GM12878 (cell line): Measurements from ENCODE around the gene HSPE1. TPM values are rescaled to one million over a fixed set of nuclear protein-coding genes. Genes with fewer than 3 reads are reported as not detected.

ENCODE experiments used
- CBFB ChIP-seq: IDR thresholded peaks from 2 replicates; pipeline ENCODE4 v1.6.1; 2016; ENCODE audit warnings: antibody characterized with exemption, low read depth
- CBX3 ChIP-seq: fragments of 200-600 bp; sonication (generic); IDR thresholded peaks from 2 replicates; pipeline ENCODE4 v1.6.1; 2016; ENCODE audit warnings: low read depth, borderline replicate concordance
- DPF2 ChIP-seq: fragments of 450-650 bp; IDR thresholded peaks from 2 replicates; pipeline ENCODE4 v1.6.1; 2017; ENCODE audit warnings: mild to moderate bottlenecking
- ESRRA ChIP-seq: IDR thresholded peaks from 2 replicates; pipeline ENCODE4 v1.6.1; 2012; ENCODE audit warnings: mild to moderate bottlenecking, low read length, improper control_type of control experiment
- IRF4 ChIP-seq: IDR thresholded peaks from 2 replicates; pipeline ENCODE4 v1.6.1; 2011; ENCODE audit warnings: low read depth, low read length
- KDM1A ChIP-seq: fragments of 200-600 bp; sonication (generic); IDR thresholded peaks from 2 replicates; pipeline ENCODE4 v1.6.1; 2016; ENCODE audit warnings: borderline replicate concordance
- MEF2B ChIP-seq: fragments of 450-650 bp; IDR thresholded peaks from 2 replicates; pipeline ENCODE4 v1.6.1; 2018; ENCODE audit warnings: mild to moderate bottlenecking, moderate library complexity; ENCODE audit not compliant: partially characterized antibody, poor library complexity, severe bottlenecking
- MTA3 ChIP-seq: IDR thresholded peaks from 2 replicates; pipeline ENCODE4 v1.6.1; 2012; ENCODE audit warnings: low read length, inconsistent platforms, borderline replicate concordance
- MYC ChIP-seq: IDR thresholded peaks from 2 replicates; pipeline ENCODE4 v1.6.1; 2011; ENCODE audit warnings: mild to moderate bottlenecking, low read length, moderate library complexity, inconsistent platforms; ENCODE audit not compliant: insufficient read depth, insufficient replicate concordance, insufficient read length, severe bottlenecking
- NFYB ChIP-seq: IDR thresholded peaks from 2 replicates; pipeline ENCODE4 v1.6.1; 2011; ENCODE audit warnings: low read depth, mild to moderate bottlenecking, low read length, improper control_type of control experiment, moderate library complexity; ENCODE audit not compliant: insufficient read depth
- NR2F1 ChIP-seq: fragments of 450-650 bp; conservative IDR thresholded peaks from 2 replicates; pipeline ENCODE4 v1.6.1; 2017; ENCODE audit warnings: mild to moderate bottlenecking
- POLR2A ChIP-seq: IDR thresholded peaks from 2 replicates; pipeline ENCODE4 v1.6.1; 2011; ENCODE audit warnings: low read depth, mild to moderate bottlenecking, low read length
- TCF3 ChIP-seq: IDR thresholded peaks from 2 replicates; pipeline ENCODE4 v1.6.1; 2012; ENCODE audit warnings: low read depth, mild to moderate bottlenecking, low read length, borderline replicate concordance; ENCODE audit not compliant: insufficient read depth
- ZNF592 ChIP-seq: fragments of 450-650 bp; IDR thresholded peaks from 2 replicates; pipeline ENCODE4 v1.6.1; 2017; ENCODE audit warnings: mild to moderate bottlenecking, moderate library complexity
- ZNF622 ChIP-seq: fragments of 450-650 bp; IDR thresholded peaks from 2 replicates; pipeline ENCODE4 v1.6.1; 2017; ENCODE audit warnings: mild to moderate bottlenecking, inconsistent platforms
- ZNF687 ChIP-seq: fragments of 450-650 bp; IDR thresholded peaks from 2 replicates; pipeline ENCODE4 v1.6.1; 2017; ENCODE audit warnings: mild to moderate bottlenecking, moderate library complexity
- polyA plus RNA-seq, 11 experiments: library from polyadenylated mRNA; depleted of rRNA in 4 of 11; unstranded in 6 of 11; stranded (reverse) in 5 of 11; fragments of >200 nt; fragmentation: Nextera tagmentation in 4 of 11; fragmentation: Illumina TruSeq in 1 of 11; extraction: Ambion mirVana in 4 of 11; extraction: Trizol in 1 of 11; gene quantifications; 1 replicate in 1 of 11; 2 replicates in 10 of 11; pipeline versions ENCODE4 v1.2.1 to v1.2.3, GENCODE V29; 2011 to 2016; ENCODE audit warnings: inconsistent platforms in 2 of 11, missing spikeins in 2 of 11, low read depth in 1 of 11
- total RNA-seq, 4 experiments: library from RNA; depleted of rRNA in 3 of 4; stranded (reverse); fragments of >200 nt in 3 of 4; fragmentation: Illumina TruSeq in 1 of 4; extraction: Trizol in 1 of 4; gene quantifications; 2 replicates each; pipeline versions ENCODE4 v1.2.1 to v1.2.3, GENCODE V29; 2013 to 2021
- TF ChIP-seq, protein P1 (sequence below): fragments of 450-650 bp; IDR thresholded peaks from 2 replicates; pipeline ENCODE4 v1.6.1; 2017; ENCODE audit warnings: mild to moderate bottlenecking, low read depth, inconsistent platforms; ENCODE audit not compliant: poor library complexity, severe bottlenecking

Gene HSPE1
- total and polyA plus RNA-seq, 10 of the 15 experiments (the other 5 are each of a cell fraction or from before 2014, with no cell fraction given) = 180 to 1,096 (median 505) TPM

DNA sequence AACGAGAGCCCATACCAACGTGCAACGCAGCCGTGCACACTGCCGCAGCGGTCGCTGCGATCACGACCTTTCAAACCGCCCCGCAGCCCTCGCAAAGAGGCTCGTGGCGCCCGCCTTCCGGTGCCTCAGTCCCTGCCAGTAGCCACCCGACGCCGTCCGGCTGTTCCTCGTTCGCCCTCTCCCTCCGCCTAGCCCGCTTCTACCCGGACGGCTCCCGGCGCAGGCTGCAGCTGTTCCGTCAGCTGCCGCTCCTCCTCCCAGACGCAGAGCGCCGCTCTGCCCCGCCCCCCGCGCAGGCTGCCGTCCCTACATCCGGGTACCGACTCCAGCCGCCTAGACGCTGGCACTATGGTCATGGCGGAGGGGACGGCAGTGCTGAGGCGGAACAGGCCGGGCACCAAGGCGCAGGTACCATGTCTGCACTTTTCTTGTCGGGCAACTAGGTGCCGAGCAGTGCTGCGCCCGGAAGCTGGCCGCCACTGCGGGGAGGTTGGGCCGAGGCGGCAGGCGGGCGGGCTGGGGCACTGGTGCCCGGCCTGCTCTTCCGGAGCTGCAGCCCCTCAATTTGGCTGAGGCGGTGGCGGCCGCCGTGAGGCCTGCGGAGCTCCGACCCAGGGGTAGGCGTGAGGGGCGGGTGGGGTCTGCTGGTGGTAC, 15.7 kb downstream of the HSPE1 start, which contains the start of gene MOB4 (continued):
- TF ChIP-seq ZNF687 (peak; percentile 96), NR2F1 (peak; percentile 93), ESRRA (peak; percentile 85; the same call in 1 of the 2 replicates), MTA3 (no peak), TCF3 (peak; percentile 96), CBX3 (no peak), NFYB (peak; percentile 23; the same call in 1 of the 2 replicates), CBFB (0 out of 2 replicates have a peak, but pooled peaks have one; percentile 29), IRF4 (peak; percentile 81; the same call in 1 of the 2 replicates), ZNF622 (no peak), ZNF592 (no peak), MYC (peak; percentile 83), POLR2A (peak; percentile 98), DPF2 (peak; percentile 73), MEF2B (peak; percentile 14), KDM1A (no peak)
- TF ChIP-seq, protein P1, sequence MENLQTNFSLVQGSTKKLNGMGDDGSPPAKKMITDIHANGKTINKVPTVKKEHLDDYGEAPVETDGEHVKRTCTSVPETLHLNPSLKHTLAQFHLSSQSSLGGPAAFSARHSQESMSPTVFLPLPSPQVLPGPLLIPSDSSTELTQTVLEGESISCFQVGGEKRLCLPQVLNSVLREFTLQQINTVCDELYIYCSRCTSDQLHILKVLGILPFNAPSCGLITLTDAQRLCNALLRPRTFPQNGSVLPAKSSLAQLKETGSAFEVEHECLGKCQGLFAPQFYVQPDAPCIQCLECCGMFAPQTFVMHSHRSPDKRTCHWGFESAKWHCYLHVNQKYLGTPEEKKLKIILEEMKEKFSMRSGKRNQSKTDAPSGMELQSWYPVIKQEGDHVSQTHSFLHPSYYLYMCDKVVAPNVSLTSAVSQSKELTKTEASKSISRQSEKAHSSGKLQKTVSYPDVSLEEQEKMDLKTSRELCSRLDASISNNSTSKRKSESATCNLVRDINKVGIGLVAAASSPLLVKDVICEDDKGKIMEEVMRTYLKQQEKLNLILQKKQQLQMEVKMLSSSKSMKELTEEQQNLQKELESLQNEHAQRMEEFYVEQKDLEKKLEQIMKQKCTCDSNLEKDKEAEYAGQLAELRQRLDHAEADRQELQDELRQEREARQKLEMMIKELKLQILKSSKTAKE = no peak
